ENCODE data around the gene SHC3. TPM values are rescaled to one million over a fixed set of nuclear protein-coding genes. Genes with fewer than 3 reads are reported as not detected.

The SHC3 gene
- total and polyA plus RNA-seq, 2 experiments from 2014 or later, result 1.3 to 2.9 TPM

DNA sequence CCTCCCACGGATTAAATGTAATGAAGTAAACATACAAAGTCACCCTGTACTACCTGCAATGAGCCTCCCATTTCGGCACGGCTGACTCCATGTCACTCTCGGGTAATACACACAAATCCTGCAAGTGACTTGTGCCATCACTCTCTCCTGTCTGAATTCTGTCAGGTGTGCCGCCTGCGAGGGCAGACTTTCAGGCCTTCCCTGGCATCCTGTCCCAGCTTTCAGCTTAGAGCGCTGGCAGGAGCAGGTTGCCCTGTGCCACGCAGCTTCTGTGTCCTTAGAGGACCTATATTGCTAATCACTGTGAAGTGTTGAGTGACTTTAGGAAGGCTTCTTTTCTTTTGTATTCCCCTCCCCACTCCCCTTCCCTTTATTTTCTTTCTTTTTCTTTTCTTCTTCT is 213.1 kb downstream of the SHC3 start (continued):
- TF ChIP-seq REST (IDR thresholded peaks at IDR 0.05; ENCODE audit: unreplicated experiment) (no peak), EZH2 (IDR thresholded peaks at IDR 0.05; ENCODE audit: low read depth, unreplicated experiment) (no peak), CTCF (conservative IDR thresholded peaks at IDR 0.05; ENCODE audit: low read depth in 2 of 2) (no peak), EZH2phosphoT487 (IDR thresholded peaks at IDR 0.05; ENCODE audit: unreplicated experiment) (no peak), ZNF331 (CRISPR knock-in tag; IDR thresholded peaks at IDR 0.05; ENCODE audit: low read depth) (no peak), CREB1 (CRISPR knock-in tag; IDR thresholded peaks at IDR 0.05; ENCODE audit: low read depth) (no peak), STAT1 (IDR thresholded peaks at IDR 0.05; ENCODE audit: unreplicated experiment) (no peak), NANOG (IDR thresholded peaks at IDR 0.05; ENCODE audit: borderline replicate concordance) (no peak), POLR2AphosphoS5 (IDR thresholded peaks at IDR 0.05; ENCODE audit: low read depth) (no peak)
- TF ChIP-seq, protein P1, sequence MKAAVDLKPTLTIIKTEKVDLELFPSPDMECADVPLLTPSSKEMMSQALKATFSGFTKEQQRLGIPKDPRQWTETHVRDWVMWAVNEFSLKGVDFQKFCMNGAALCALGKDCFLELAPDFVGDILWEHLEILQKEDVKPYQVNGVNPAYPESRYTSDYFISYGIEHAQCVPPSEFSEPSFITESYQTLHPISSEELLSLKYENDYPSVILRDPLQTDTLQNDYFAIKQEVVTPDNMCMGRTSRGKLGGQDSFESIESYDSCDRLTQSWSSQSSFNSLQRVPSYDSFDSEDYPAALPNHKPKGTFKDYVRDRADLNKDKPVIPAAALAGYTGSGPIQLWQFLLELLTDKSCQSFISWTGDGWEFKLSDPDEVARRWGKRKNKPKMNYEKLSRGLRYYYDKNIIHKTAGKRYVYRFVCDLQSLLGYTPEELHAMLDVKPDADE (IDR thresholded peaks at IDR 0.05), result no peak

GRCh38 chr9:88960632-88961031 is 218.0 kb downstream of the SHC3 start:
- ATAC-seq (no peak), DNase-seq (ENCODE audit: low spot score) (no peak)
- Histone ChIP-seq H3K4me1 (ENCODE audit: insufficient read depth) (peaks cover 6% of the 10 kb centered on the region; the same call in 1 of the 2 replicates), H3K27me3 (ENCODE audit: insufficient read depth) (no peaks in the 10 kb centered on the region), H3K79me2 (replicated peaks; ENCODE audit: insufficient read depth) (no peaks in the 10 kb centered on the region), H3K27ac (ENCODE audit: low read depth) (no peak overlapping the region), H3K4me3 (no peak overlapping the region), H2AFZ (no peak overlapping the region), H4K20me1 (replicated peaks; ENCODE audit: insufficient read depth) (no peaks in the 10 kb centered on the region), H3F3A (replicated peaks; ENCODE audit: low read depth) (no peaks in the 10 kb centered on the region), H3K4me2 (no peak overlapping the region), H3K36me3 (ENCODE audit: insufficient read depth) (no peaks in the 10 kb centered on the region), H3K9me2 (ENCODE audit: insufficient read depth) (no peaks in the 10 kb centered on the region)
- Mint-ChIP-seq H3K4me3 (no peak overlapping the region), H3K27me3 (ENCODE audit: insufficient read depth, low read depth, poor library complexity) (no peaks in the 10 kb centered on the region), H3K27ac (no peak overlapping the region), H3K4me1 (peaks cover 13% of the 10 kb centered on the region), H3K36me3 (ENCODE audit: low read depth) (no peaks in the 10 kb centered on the region), H3K9me3 (peaks cover 3% of the 10 kb centered on the region; the same call in 1 of the 3 replicates)
- TF ChIP-seq REST (IDR thresholded peaks at IDR 0.05; ENCODE audit: unreplicated experiment), result no peak
- TF ChIP-seq CREB1 (CRISPR knock-in tag; IDR thresholded peaks at IDR 0.05; ENCODE audit: low read depth), result no peak
- no peak for TF ChIP-seq STAT1 (IDR thresholded peaks at IDR 0.05; ENCODE audit: unreplicated experiment)
- no peak for TF ChIP-seq NANOG (IDR thresholded peaks at IDR 0.05; ENCODE audit: borderline replicate concordance)
- TF ChIP-seq, protein P1 (IDR thresholded peaks at IDR 0.05), result no peak
- no peak for TF ChIP-seq ZNF114 (CRISPR knock-in tag; IDR thresholded peaks at IDR 0.05)
- TF ChIP-seq EZH2 (IDR thresholded peaks at IDR 0.05; ENCODE audit: low read depth, unreplicated experiment), result no peak
- TF ChIP-seq ZNF331 (CRISPR knock-in tag; IDR thresholded peaks at IDR 0.05; ENCODE audit: low read depth), result no peak

All from GM23338 (cell line).